Measurements from ENCODE around the gene PFDN5. TPM values are rescaled to one million over a fixed set of nuclear protein-coding genes. Genes with fewer than 3 reads are reported as not detected.
"Not testable (repeated sequence)": the region's sequence is repeated elsewhere in the genome, so short reads cannot be mapped to it uniquely, and the experiment has no call there.

Gene PFDN5
- total RNA-seq, 1 experiment from 2014 or later, result 219 TPM

DNA sequence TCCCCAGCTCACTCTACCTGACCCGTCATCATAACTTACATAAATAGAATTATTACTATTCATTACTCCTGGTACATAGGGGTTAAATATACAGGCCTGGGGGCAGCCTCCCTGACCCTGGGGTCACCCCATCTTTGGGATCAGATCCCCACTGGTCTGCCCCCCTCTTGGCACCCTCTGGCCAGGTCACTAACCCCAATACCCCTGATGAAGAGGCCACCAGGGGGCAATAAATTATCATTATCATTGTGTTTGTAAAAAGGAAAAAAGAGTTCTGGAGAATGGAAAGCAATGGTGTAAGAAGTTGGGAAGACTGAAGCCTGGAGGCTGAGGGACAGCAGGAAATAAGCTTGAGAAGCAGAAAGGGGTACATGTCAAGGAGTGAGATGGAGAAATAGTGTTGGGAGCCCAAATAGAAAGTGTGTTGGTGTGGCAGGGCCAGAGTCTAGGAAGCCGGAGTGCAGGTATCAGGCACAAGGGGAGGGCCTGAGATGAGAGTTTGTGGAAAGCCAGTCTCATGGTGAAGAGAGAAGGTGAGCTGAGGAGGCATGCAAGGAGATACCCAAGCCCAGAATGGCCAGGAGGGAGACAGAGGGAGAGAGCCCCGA is 32.2 kb downstream of the PFDN5 start:
- DNase-seq (ENCODE audit: low spot score), result peak; percentile 32

DNA sequence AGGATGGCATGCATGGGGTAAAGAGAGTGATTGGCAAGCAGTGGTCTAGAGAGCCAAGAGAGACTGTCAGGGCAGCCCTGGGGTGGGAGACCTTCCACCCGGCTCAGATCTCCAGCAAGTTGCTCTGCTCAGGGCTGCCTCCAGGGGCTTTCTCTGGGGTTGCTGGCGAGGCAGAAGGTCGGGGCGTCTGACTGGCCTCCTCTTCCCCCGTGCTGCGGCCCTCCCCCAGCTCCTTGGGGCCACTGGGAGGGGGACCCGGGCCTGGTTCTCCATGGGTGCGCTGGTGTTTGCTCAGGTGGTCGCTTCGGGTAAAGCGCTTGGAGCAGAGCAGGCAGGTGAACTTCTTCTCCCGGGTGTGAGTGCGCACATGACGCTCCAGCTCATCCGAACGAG is 32.7 kb downstream of the PFDN5 start:
- DNase-seq (ENCODE audit: low spot score), result no peak

DNA sequence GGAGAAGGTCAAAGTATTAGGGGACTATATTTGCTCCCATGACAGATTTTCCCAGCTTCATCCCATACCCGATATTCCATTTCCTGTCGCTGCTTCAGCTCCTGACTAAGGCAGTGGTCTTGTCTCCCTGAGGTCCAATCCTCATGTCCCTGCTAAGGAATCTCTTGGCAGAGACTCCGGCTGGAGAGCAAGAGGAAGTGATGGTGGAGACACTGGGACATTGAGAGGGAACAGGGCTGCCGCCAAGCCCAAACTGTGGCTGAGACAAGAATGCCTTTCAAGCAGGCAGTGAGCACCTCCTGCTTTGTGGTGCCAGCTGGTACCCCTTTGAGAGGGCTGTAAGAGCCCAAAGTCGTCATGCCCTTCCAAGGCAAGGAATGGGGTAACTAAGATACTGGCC is 35.3 kb downstream of the PFDN5 start:
- no peak for DNase-seq (ENCODE audit: low spot score)

DNA sequence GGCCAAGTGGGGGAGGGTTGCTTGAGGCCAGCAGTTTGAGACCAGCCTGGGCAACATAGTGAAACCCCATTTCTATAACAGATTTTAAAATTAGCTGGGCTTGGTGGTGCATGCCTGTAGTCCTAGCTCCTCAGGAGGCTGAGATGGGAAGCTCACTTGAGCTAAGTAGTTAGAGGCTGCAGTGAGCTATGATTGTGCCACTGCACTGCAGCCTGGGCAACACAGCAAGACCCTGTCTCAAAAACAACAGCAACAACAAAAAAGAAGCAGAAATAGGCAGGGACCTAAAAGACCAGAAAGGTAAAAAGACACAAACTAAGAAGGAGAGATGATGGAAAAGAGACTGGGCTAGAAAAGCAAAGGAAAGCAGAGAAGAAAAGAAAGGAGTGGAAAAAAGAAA is 37.0 kb downstream of the PFDN5 start:
- DNase-seq (ENCODE audit: low spot score), result not testable (repeated sequence)

DNA sequence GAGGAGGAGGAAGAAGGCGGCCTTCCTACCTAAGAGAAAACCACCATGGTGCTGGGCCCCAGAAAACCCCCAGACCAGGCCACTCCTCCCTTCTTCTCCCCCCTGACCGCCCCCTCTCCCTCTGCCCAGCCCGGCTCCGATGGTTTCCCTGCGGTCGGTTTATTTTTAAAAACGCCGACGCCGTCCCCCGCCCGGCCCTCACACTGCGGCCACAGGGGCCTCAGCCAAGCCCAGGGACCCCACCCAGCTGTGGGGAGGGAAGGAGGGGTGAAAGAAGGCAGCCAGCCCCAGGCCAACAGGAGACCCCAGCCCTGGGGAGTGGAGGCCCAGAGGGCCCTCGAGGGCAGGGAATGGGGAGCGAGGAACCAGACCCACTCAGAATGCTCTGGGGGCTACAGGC is 37.4 kb downstream of the PFDN5 start:
- DNase-seq (ENCODE audit: low spot score), result no peak

DNA sequence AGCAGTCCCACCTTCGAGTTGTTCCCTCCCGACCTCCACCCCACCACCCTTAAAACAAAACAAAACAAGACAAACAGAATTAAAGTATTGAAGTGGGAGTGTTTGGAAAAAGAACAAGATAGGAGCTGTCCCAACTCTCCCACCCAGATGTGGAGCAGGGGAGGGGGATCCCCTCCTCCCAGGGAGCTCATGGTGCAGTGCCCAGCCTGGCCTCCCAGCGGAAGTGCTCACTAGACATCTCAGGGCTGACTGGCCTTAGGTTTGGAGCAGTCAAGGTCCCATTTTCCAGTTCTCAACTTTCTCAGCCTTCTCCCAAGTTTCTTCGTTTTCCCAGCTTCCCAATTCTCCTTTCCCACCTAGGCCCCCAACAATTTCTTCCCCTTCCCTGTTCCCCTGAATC is 37.9 kb downstream of the PFDN5 start:
- no peak for DNase-seq (ENCODE audit: low spot score)

DNA sequence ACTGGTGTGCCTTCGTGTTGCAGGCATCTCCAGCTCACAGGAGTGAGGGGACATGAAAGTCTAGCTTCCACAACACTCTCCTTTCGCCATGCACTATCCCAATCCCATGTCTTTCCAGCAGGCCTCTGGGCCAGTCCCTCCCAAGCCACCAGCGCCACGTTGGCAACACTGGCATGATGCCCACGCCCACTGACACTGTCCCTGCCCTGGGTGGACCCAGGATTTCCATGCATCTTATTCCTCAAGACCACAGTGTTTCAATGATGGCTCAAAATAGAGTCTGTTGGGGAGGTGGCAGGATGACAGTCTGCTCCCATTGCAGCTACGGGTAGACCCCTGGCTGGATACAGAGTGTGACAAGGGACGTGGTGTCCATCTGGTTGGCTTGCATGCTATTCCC is 38.5 kb downstream of the PFDN5 start:
- DNase-seq (ENCODE audit: low spot score), result no peak

DNA sequence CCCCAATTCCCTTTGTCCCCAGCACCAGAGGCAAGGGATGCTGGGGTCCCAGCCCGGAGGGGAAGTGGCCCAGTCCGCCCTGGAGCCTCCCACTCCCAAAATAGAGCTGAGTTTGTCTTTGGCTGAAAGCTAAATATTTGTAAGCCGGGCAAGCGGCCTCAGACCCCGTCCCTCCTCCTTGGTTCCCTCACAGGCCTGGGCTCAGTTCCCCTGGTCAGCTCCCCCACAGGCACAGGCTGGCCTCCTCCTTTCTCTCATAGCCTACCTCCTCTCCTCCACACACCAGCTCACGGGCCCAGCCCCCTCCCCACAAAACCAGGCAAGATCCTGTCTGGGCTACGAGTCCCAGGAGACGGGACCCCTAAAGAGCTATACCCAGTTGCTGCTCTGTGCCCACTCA is 39.5 kb downstream of the PFDN5 start:
- DNase-seq (ENCODE audit: low spot score), result no peak

DNA sequence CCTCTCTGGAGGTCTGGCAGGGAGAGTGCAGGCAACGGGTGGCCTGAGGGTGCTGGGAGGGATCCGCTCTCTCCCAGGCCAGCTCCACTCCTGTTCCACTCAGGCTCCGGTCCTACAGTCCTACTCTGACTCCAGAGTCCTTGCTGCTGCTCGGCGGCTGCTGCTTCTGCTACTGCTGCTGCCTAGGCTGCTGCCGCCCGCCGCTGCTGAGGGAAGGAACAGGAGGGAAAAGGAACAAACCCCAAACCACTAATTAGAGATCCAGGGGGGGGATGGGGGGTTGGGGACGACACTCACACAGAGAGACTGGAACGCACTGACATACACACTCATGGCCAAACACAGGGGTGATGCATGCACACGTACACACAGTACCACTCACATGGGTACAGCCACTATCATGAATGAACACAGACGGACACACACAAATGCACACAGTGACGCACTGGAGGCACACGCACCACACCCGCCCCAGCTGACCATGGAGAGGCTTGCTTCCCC is 40.9 kb downstream of the PFDN5 start, which contains the start of gene SP7:
Gene SP7 (minus strand): TSS at position 174 of the 501 bp plus-strand sequence. CDS start 708 bp downstream, outside the sequence.
- no peak for DNase-seq (ENCODE audit: low spot score)

DNA sequence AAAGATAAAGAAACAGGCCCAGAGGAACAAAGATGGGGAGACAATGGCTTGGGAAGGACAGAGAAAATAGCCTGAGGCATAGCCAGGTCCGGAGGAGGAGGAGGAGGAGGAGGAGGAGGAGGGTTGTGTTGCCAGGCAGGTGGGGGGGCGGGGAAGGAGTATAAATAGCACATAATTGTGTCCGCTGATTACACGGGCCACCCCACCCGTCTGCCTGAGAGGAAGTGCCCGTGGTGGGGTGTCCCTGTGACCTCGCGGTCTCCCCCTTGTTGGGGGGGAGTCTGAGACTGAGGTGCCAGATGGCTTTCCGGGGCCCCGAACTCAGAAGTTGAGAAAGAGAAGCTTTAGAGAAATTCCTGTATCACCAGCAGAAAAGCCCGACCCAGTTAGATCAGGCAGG is 42.7 kb downstream of the PFDN5 start:
- no peak for DNase-seq (ENCODE audit: low spot score)

DNA sequence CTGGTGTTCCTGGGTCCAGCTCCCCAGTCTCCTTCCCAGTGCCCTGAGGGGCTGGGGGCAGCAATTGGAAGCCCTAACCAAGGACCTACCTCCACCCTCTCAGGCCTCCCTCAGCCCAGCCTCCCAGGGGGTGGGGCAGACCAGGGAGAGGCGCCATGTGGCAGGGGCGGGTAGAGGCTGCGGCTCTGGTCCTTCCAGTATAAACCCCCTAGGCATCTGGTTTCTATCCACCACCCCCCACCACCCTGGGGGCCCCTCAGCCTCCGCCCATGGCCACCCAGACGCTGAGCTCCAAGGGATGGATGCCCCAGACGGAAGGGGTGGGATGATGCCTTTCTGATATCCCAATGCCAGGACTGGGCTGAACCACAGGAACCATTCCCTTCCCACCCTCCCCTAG is 43.6 kb downstream of the PFDN5 start:
- no peak for DNase-seq (ENCODE audit: low spot score)

DNA sequence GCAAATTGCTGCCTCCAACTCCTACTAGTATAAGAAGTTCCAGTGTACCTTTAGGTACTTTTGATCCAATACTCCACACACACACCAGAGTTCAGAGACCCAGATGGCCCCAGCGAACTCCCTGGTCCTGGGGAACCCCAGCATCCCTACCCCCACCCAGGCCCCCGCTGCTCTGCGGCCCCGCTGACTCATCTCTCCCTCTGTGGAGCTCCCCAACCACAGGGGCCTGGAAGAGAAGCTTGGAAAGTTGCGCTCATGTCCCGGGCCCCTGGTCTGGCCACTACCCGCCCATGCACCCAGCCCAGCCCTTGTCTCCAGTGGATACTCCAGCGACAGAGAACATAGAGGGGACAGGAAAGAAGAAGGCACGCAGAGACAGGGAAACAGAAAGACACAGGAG is 45.1 kb downstream of the PFDN5 start:
- no peak for DNase-seq (ENCODE audit: low spot score)

DNA sequence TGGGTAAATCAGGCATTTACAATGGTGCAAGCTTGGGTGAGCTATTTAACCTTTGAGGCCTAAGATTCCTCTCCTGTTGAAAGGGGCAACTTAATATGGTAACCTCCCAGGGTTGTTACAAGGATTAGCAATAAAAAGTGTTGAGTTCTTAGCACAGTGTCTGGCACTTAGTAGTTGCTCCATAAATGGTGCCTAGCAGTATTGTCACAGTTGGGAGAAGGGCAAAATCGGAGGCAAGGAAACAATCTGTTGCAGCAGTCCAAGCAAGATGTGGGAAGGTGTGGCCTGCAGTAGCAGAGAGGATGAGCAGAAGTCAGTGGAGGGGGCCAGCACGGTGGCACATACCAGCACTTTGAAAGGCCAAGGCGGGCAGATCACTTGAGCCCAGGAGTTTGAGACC is 48.1 kb downstream of the PFDN5 start:
- DNase-seq (ENCODE audit: low spot score), result no peak

DNA sequence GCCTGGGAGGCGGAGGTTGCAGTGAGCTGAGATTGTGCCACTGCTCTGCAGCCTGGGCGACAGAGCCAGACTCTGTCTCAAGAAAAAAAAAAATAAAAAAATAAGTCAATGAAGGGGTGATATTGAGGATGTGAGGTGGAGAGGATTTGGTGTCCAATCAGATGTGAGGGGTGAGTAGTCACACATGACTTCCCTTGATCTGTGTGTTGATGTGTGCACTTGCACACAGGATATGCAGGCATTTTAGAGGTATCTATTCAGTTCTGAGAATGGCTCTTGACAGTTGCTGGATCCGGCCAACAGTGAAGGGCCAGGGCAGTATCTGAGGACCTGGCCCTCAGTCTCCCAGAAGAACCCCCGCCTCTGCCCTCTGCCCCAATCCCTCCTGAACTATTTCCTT is 48.6 kb downstream of the PFDN5 start:
- DNase-seq (ENCODE audit: low spot score), result no peak

DNA sequence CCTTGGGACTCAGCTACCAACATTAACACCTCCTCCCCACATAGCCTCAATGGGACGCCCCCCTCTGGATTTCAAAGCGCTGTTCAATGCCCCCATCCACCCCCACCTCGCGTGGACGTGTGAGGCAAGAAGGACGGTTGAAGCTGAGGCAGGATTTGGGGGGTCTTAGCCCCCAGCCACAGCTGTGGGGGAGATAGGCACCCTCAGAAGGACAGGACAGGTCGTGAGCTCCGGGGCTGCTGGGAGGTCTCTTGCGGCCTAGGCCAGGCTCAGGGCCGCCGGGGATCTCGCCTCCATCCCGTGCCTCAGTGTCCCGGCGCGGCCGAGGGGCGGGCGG is 49.1 kb downstream of the PFDN5 start:
- no peak for DNase-seq (ENCODE audit: low spot score)

DNA sequence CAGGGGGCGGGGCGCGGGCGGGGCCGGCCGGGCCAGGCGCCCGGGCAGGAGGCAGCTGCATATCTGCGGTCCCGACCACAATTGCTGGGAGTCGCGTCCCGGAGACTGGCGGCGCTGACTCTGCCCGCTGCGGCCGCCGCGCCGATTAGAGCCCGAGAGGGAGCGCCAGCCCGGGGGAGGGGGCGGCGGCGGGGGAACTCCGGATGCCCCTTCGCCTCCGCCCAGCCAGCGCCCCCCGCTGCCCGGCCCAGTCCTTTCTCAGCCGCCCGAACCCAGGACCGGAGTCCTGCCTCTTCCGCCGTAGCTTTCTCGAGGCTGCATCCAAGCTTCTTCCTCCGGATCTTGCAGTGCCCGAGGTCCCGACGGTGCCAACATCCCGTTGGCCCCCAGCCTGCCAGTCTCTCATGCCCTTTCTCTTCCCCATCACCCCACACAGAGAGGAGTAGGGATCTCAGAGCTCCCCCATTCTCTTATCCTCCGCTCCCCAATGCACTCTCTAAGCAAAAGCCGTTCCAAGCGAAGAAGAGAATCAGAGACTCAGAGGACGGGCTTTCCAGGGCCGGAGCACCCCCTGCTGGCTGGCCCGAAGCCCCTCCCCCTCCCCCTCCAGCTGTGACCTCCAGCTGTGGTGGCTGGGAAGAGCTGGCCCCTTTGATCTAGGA is 49.6 kb downstream of the PFDN5 start:
- DNase-seq (ENCODE audit: low spot score), result peak; percentile 68

DNA sequence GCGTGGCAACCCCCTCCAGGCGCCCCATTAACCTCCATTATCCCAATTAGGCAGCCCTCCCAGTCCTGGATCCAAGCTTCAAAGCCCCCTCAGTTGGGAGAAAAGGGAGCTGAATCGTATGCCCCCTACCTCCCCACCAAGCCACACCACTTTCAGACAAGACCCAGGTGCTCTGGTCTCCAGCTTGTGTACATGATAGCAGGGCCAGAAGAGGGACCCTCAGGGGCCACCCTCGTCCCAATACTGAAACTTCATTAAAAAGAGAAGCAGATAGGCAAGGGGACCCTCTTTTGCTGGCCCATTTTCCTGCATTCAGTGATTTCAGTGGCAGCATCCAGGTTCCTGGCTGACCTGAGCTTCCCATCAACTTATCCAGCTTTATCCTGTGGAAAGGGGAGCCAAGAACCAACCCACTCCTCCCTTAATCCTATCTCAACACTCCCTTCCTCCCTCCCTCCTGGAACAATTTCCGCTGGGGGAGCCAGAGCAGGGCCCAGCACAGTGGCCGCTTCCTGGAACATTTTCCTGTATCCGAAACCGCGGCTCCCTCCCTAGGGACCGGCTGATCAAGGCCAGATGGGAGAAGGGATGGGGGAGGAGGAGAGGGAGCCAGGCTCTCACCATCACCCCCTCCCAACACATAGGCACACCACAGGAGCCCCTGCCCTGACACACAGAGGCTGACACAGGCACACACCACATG is 50.3 kb downstream of the PFDN5 start:
- DNase-seq (ENCODE audit: low spot score), result no peak

DNA sequence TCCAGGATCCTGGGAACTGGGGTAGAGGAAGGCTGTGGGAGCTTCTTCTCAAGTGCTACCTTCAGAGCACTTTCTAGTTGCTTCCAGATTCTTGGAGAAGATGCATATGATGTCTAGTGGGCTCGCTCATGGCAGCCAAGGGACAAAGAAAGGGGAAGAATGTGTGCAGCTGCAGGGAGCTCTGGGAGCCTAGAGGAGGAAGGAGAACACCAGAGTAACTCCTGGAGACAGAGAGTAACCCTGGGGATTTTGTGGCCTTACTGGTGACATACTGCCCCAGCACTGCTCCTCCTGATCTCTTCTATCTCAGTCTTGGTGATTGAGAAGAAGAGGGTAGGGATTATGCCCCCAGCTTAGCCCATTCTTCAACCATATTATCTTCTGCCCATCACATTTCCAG is 51.1 kb downstream of the PFDN5 start:
- DNase-seq (ENCODE audit: low spot score), result no peak

DNA sequence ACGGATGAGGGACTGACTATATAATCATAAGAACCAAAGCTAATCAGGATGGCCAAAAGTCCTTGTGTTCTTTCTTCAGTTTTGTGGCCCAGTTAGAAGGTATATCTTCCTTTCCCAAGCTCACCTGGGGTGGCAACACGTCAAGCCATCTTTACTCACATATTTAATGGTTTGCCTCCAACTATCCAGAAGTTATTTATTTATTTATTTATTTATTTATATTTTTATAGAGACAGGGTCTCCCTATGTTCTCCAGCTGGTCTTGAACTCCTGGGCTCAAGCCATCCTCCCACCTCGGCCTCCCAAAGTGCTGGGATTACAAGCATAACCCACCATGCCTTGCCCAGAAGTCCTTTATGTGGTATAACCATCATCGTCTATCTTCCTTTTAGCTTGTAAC is 52.6 kb downstream of the PFDN5 start:
- no peak for DNase-seq (ENCODE audit: low spot score)
